ENCODE data around the gene P2RX3.
"Not testable (repeated sequence)": the region's sequence is repeated elsewhere in the genome, so short reads cannot be mapped to it uniquely, and the experiment has no call there.

P2RX3 gene

DNA sequence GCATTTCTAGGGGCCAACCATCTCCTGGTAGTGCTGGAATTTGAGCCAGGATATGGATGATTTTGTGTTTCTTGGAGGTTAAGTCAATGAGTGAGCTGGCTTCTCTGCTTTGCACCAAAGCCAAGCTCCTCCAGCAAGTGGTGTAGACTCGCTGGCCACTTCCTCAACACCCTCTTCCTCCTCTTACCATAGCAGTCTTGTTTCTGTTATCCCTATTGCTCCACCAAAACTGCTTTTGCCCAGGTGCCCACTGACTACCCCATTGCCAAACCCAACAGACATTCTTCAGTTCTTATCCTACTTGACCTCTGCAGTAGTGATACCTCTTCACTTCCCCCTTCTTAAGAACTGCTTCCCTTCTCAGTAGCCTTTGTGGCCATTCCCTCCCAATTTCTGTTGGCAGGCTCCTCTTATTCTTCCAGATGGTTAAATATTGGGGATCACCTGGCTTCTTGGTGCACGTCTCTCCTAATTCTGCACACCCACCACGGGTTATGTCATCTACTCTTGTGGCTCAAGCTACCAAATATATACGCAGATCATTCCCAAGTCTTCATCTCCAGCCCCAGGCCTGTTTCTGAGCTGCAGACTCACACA, 59.3 kb downstream of the P2RX3 start:
- no peak overlapping the region for H3K27ac ChIP-seq
- TF ChIP-seq, protein P1, sequence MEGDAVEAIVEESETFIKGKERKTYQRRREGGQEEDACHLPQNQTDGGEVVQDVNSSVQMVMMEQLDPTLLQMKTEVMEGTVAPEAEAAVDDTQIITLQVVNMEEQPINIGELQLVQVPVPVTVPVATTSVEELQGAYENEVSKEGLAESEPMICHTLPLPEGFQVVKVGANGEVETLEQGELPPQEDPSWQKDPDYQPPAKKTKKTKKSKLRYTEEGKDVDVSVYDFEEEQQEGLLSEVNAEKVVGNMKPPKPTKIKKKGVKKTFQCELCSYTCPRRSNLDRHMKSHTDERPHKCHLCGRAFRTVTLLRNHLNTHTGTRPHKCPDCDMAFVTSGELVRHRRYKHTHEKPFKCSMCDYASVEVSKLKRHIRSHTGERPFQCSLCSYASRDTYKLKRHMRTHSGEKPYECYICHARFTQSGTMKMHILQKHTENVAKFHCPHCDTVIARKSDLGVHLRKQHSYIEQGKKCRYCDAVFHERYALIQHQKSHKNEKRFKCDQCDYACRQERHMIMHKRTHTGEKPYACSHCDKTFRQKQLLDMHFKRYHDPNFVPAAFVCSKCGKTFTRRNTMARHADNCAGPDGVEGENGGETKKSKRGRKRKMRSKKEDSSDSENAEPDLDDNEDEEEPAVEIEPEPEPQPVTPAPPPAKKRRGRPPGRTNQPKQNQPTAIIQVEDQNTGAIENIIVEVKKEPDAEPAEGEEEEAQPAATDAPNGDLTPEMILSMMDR (conservative IDR thresholded peaks at IDR 0.05; ENCODE audit: low read depth): no peak
- ChIA-PET POLR2A (ENCODE audit: low non-redundant PET) (no interaction called here), CTCF (no interaction called here)
- no peak for DNase-seq (ENCODE audit: low spot score)

DNA sequence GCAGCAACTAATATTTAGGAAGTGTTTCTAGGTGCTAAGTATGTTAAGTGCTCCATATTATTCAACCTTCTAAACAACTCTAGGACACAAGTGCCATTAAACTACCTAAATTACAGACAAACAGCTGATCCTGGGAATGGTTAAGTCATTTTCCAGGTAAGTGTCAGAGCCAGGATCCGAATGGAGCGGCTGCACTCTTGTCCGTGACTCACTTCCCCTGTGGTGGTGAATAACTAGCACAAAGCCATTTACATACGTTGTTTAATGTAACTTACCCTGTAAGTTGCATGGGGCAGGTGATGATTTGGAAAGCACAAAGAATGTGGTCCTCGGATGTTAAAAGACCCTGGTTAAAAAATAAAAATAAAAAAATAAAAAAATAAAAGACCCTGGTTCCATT, 61.1 kb downstream of the P2RX3 start:
- DNase-seq (ENCODE audit: low spot score): peak; percentile 64
- POLR2A ChIA-PET (ENCODE audit: low non-redundant PET): no interaction called here
- no peak overlapping the region for H3K27ac ChIP-seq
- CTCF ChIA-PET: no interaction called here
- TF ChIP-seq, protein P1 (conservative IDR thresholded peaks at IDR 0.05; ENCODE audit: low read depth): no peak

DNA sequence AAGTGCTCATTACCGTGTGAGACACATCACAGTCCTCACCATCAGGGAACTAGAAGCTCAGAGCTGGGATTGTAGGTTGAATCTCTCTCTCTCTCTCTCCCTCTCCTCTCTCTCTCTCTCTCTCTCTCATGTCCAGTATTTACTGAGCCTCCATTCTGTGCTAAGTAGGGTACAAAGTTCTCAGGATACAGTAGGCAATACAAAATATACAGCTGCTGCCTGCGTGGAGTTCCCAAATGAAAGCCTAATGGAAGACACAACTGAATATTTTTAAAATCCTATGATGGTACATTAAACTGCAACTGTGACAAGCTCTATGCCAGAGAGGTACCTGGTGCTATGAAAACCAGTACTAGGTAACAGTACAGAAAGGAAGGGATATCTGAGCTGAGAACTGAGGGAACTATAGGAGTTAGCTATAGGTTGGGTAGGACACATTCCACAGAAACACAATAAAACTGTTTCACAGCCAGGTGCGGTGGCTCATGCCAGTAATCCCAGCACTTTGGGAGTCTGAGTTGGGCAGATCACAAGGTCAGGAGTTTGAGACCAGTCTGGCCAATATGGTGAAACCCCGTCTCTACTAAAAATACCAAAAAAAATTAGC, 61.9 kb downstream of the P2RX3 start:
- no peak for DNase-seq (ENCODE audit: low spot score)
- CTCF ChIA-PET: no interaction called here
- POLR2A ChIA-PET (ENCODE audit: low non-redundant PET): no interaction called here
- TF ChIP-seq, protein P1 (conservative IDR thresholded peaks at IDR 0.05; ENCODE audit: low read depth): no peak
- no peak overlapping the region for H3K27ac ChIP-seq

DNA sequence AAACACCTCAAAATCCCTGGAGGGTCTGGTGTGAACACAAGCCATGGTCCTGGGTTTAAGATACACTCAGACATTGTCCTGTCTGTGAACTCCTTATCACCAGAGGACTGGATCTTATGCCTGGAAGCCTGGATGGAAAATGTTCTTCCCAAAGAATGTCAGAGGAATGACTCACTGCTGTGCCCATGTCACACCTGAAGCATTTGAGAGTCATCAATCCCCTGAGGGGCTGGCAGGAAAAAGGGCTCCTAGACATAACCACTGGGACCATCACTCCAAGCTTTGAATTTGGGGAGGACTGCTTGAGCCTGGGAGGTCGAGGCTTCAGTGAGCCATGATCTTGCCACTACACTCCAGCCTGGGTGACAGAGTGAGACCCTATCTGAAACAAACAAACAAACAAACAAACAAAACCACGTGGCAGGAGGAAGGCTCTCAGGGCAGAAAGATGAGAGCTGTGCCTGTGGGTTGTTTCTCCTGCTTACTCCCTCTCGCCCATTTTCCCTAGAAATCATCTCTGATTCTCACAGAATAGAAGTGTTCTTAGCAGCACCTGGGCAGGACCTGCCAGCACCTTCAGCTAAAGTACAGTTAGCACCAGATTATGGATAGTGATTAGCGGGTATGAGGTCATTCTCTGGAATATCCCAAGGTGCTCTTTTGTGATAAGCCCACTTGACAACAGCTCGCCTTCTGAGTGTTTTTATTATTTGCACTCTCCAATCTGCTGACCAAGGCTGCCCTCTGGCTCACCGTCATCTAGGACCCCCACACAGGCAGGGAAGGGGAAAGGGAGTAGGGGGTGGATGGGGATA, 64.2 kb downstream of the P2RX3 start:
- TF ChIP-seq, protein P1 (conservative IDR thresholded peaks at IDR 0.05; ENCODE audit: low read depth): no peak
- POLR2A ChIA-PET (ENCODE audit: low non-redundant PET): no interaction called here
- CTCF ChIA-PET: no interaction called here
- peak; percentile 47 for DNase-seq (ENCODE audit: low spot score)
- H3K27ac ChIP-seq: no peak overlapping the region

DNA sequence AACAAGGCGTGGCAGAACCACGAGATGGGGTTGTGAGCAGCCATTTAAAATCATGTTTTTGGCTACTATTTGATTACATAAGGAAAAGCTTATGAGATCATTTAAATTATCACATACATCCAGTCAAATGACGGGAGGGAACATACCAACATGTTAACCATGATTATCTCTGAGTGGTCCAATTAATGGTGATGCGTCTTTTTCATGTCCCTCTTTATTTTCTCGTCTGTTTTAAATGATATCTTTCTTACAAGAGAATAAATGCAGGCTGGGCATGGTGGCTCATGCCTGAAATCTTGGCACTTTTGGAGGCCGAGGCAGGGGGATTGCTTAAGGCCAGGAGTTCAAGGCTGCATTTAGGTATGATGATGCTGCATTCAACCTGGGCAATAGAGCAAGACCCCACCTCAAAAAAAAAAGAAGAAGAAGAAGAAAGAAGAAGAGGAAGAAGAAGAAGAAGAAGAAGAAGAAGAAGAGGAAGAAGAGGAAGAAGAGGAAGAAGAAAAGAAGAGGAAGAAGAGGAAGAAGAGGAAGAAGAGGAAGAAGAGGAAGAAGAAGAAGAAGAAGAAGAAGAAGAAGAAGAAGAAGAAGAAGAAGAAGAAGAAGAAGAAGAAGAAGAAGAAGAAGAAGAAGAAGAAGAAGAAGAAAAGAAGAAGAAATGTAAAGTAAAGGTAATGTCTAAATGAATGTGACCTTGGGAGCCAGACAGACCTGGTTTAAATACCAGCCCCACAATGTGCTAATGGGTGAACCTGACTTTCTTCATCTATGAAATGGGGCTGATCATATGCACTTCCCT, 65.0 kb downstream of the P2RX3 start:
- DNase-seq (ENCODE audit: low spot score); CTCF ChIA-PET; H3K27ac ChIP-seq; POLR2A ChIA-PET (ENCODE audit: low non-redundant PET): not testable (repeated sequence)

DNA sequence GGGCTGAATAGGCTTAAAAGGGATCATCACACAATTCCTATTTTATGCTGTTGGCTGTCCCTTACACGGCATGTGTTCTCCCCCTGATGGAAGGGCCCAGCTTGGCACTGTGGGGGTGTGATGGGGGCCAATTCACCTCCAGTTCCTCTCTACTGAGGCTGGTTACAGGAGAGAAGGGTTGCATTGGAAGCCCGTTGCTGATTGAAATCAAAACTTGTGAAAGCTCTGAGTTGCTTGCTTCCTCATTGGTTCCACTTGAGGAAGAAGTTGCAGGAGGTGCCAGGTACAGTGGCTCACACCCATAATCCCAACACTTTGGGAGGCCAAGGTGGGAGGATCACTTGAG, 65.6 kb downstream of the P2RX3 start:
- ChIA-PET POLR2A (ENCODE audit: low non-redundant PET) (no interaction called here), CTCF (no interaction called here)
- TF ChIP-seq, protein P1 (conservative IDR thresholded peaks at IDR 0.05; ENCODE audit: low read depth): no peak
- DNase-seq (ENCODE audit: low spot score): no peak
- H3K27ac ChIP-seq: no peak overlapping the region
